H1 (cell line): ENCODE measurements around the gene GOLGA8A. TPM values are rescaled to one million over a fixed set of nuclear protein-coding genes. Genes with fewer than 3 reads are reported as not detected.

ENCODE experiments used
- CTCF ChIA-PET: fragments of 300-600 bp; sonication (Branson Sonifier 250); formaldehyde crosslinking; loops from one replicate; lab custom pipeline; 2021; ENCODE audit not compliant: partially characterized antibody; lab: Charles Lee
- POLR2A ChIA-PET: fragments of 300-600 bp; sonication (Branson Sonifier 250); formaldehyde crosslinking; loops from one replicate; lab custom pipeline; 2021; ENCODE audit warnings: inconsistent platforms; ENCODE audit not compliant: partially characterized antibody; lab: Charles Lee
- DNase-seq, 2 experiments: peaks; one replicate each; pipeline versions ENCODE4 v3.0.0 to v3.0.0-alpha.2; 2010 to 2022; ENCODE audit warnings: low spot score in 2 of 2, low read depth in 1 of 2, mixed read lengths in 1 of 2
- FAIRE-seq: peaks from 2 replicates; lab custom pipeline; 2011; peaks lifted over from hg19 to GRCh38; lab: Jason Lieb, UNC
- H2AFZ ChIP-seq: 2 replicates; pipeline ENCODE4 v1.8.1; 2012; ENCODE audit warnings: low read length, inconsistent platforms
- H2AK5ac ChIP-seq: 2 replicates; pipeline ENCODE4 v1.6.1; 2013; ENCODE audit warnings: low read depth, low read length
- H2BK120ac ChIP-seq: replicated peaks from 2 replicates; pipeline ENCODE3; 2013; ENCODE audit warnings: low read depth, low read length, inconsistent platforms
- H2BK12ac ChIP-seq: 2 replicates; pipeline ENCODE4 v1.6.1; 2013; ENCODE audit warnings: low read depth, low read length
- H2BK15ac ChIP-seq: 2 replicates; pipeline ENCODE4 v1.6.1; 2013; ENCODE audit warnings: low read length
- H2BK20ac ChIP-seq: 2 replicates; pipeline ENCODE4 v1.6.1; 2013; ENCODE audit warnings: low read length
- H2BK5ac ChIP-seq: 2 replicates; pipeline ENCODE4 v1.6.1; 2013; ENCODE audit warnings: low read depth, low read length
- H3K14ac ChIP-seq: 2 replicates; pipeline ENCODE4 v1.6.1; 2013; ENCODE audit warnings: inconsistent platforms; ENCODE audit not compliant: insufficient read length
- H3K18ac ChIP-seq: 2 replicates; pipeline ENCODE4 v1.6.1; 2013; ENCODE audit warnings: low read length; ENCODE audit errors: extremely low read depth
- H3K23ac ChIP-seq: 2 replicates; pipeline ENCODE4 v1.6.1; 2013; ENCODE audit warnings: inconsistent platforms; ENCODE audit not compliant: insufficient read length
- H3K23me2 ChIP-seq: 2 replicates; pipeline ENCODE4 v1.6.1; 2013; ENCODE audit warnings: low read depth, low read length
- H3K27ac ChIP-seq: 2 replicates; pipeline ENCODE4 v1.6.1; 2011; ENCODE audit warnings: low read depth, low read length, inconsistent platforms
- H3K27me3 ChIP-seq, 4 experiments: replicated peaks in 1 of 4; 1 replicate in 1 of 4; 2 replicates in 3 of 4; pipeline versions ENCODE4 v1.6.1 to v1.8.1; 2011 to 2013; ENCODE audit warnings: low read length in 3 of 4, mild to moderate bottlenecking in 3 of 4, inconsistent platforms in 2 of 4, mixed read lengths in 2 of 4, moderate library complexity in 1 of 4; ENCODE audit not compliant: control insufficient read depth in 3 of 4, insufficient read depth in 3 of 4; ENCODE audit errors: extremely low read depth in 1 of 4
- H3K36me3 ChIP-seq, 4 experiments: 2 replicates each; pipeline versions ENCODE4 v1.6.1 to v1.8.1; 2011 to 2013; ENCODE audit warnings: mild to moderate bottlenecking in 4 of 4, low read length in 3 of 4, moderate library complexity in 2 of 4, control low read depth in 1 of 4, inconsistent platforms in 1 of 4; ENCODE audit not compliant: insufficient read depth in 4 of 4, control insufficient read depth in 2 of 4
- H3K4ac ChIP-seq: replicated peaks from 2 replicates; pipeline ENCODE3; 2013; ENCODE audit warnings: low read length, low read depth, mixed read lengths, inconsistent platforms; ENCODE audit not compliant: insufficient read length
- H3K4me1 ChIP-seq, 4 experiments: replicated peaks in 1 of 4; 1 replicate in 1 of 4; 2 replicates in 3 of 4; pipeline versions ENCODE4 v1.6.1 to v1.8.1; 2011 to 2013; ENCODE audit warnings: low read length in 3 of 4, inconsistent platforms in 2 of 4, mixed read lengths in 1 of 4; ENCODE audit not compliant: insufficient read depth in 4 of 4, control insufficient read depth in 3 of 4
- H3K4me2 ChIP-seq, 2 experiments: 2 replicates each; pipeline versions ENCODE4 v1.6.1 to v1.8.1; 2011 to 2013; ENCODE audit warnings: low read depth in 2 of 2, low read length in 2 of 2, control low read depth in 1 of 2, inconsistent platforms in 1 of 2, mild to moderate bottlenecking in 1 of 2; ENCODE audit not compliant: insufficient read depth in 1 of 2
- H3K4me3 ChIP-seq, 4 experiments: fragments of 200-600, 300-600 bp in 1 of 4; sonication (generic), shearing (Covaris generic), sonication (Bioruptor Twin) in 1 of 4; 2 replicates each; pipeline versions ENCODE4 v1.5.1 to v1.8.1; 2011 to 2016; ENCODE audit warnings: low read length in 4 of 4, low read depth in 3 of 4, control low read depth in 2 of 4, inconsistent platforms in 2 of 4, mild to moderate bottlenecking in 2 of 4, mixed read lengths in 1 of 4, moderate library complexity in 1 of 4; ENCODE audit not compliant: insufficient read depth in 2 of 4; ENCODE audit errors: extremely low read depth in 1 of 4
- H3K56ac ChIP-seq: replicated peaks from 2 replicates; pipeline ENCODE3; 2013; ENCODE audit warnings: low read depth, mild to moderate bottlenecking, mixed read lengths, low read length, inconsistent platforms; ENCODE audit not compliant: insufficient read length
- H3K79me1 ChIP-seq: 2 replicates; pipeline ENCODE4 v1.6.1; 2013; ENCODE audit warnings: low read depth, low read length, control low read depth
- H3K79me2 ChIP-seq, 2 experiments: 2 replicates each; pipeline versions ENCODE4 v1.6.1 to v1.8.1; 2012 to 2013; ENCODE audit warnings: low read length in 2 of 2, mild to moderate bottlenecking in 2 of 2, inconsistent platforms in 1 of 2; ENCODE audit not compliant: insufficient read depth in 2 of 2, control insufficient read depth in 1 of 2
- H3K9ac ChIP-seq, 4 experiments: replicated peaks in 1 of 4; 1 replicate in 1 of 4; 2 replicates in 3 of 4; pipeline versions ENCODE4 v1.6.1 to v1.8.1; 2011 to 2013; ENCODE audit warnings: low read depth in 3 of 4, low read length in 3 of 4, control low read depth in 2 of 4, mild to moderate bottlenecking in 2 of 4, moderate library complexity in 2 of 4, inconsistent platforms in 1 of 4; ENCODE audit errors: extremely low read depth in 1 of 4
- H3K9me3 ChIP-seq, 2 experiments: 2 replicates each; pipeline versions ENCODE4 v1.6.1 to v1.8.1; 2012 to 2013; ENCODE audit warnings: mild to moderate bottlenecking in 2 of 2, moderate library complexity in 2 of 2, control low read depth in 1 of 2, inconsistent platforms in 1 of 2, low read depth in 1 of 2, low read length in 1 of 2, mixed read lengths in 1 of 2; ENCODE audit not compliant: insufficient read depth in 2 of 2
- H4K20me1 ChIP-seq, 2 experiments: replicated peaks in 1 of 2; 2 replicates each; pipeline versions ENCODE3 to v1.8.1; 2011 to 2013; ENCODE audit warnings: inconsistent platforms in 2 of 2, low read length in 2 of 2, mild to moderate bottlenecking in 1 of 2; ENCODE audit not compliant: insufficient read depth in 2 of 2, control insufficient read depth in 1 of 2
- H4K5ac ChIP-seq: 2 replicates; pipeline ENCODE4 v1.6.1; 2013; ENCODE audit warnings: low read length, low read depth, mixed read lengths, inconsistent platforms; ENCODE audit not compliant: insufficient read length
- H4K8ac ChIP-seq: 2 replicates; pipeline ENCODE4 v1.8.0; 2013; ENCODE audit warnings: mild to moderate bottlenecking, moderate library complexity, low read length, inconsistent platforms; ENCODE audit not compliant: insufficient read depth; ENCODE audit errors: extremely low read depth
- H4K91ac ChIP-seq: replicated peaks from 2 replicates; pipeline ENCODE3; 2013; ENCODE audit warnings: low read length, mixed read lengths, inconsistent platforms; ENCODE audit not compliant: insufficient read length
- BCL11A ChIP-seq, 2 experiments: IDR thresholded peaks; one replicate each; pipeline ENCODE4 v1.6.1; 2011; ENCODE audit warnings: low read depth in 2 of 2, low read length in 2 of 2, mild to moderate bottlenecking in 2 of 2
- CBX5 ChIP-seq: fragments of 300-800, 300-1000 bp; sonication (generic); IDR thresholded peaks from 2 replicates; pipeline ENCODE4 v1.7.1; 2016; ENCODE audit warnings: antibody characterized with exemption, low read length, low read depth
- RNF2 ChIP-seq: fragments of 200-900, 300-1000 bp; sonication (generic); IDR thresholded peaks from 2 replicates; pipeline ENCODE4 v1.7.1; 2016; ENCODE audit warnings: borderline replicate concordance, low read depth, mild to moderate bottlenecking, antibody characterized with exemption, low read length; ENCODE audit not compliant: poor library complexity, severe bottlenecking; ENCODE audit errors: missing control alignments
- SP1 ChIP-seq: IDR thresholded peaks from 2 replicates; pipeline ENCODE4 v1.6.1; 2011; ENCODE audit warnings: low read depth, low read length
- WGBS, 2 experiments: shearing (Covaris generic) in 1 of 2; methylation state at CpG; one replicate each; pipeline versions ENCODE4 v1.1.6 to v1.1.7; 2013 to 2015; ENCODE audit warnings: low lambda C conversion rate in 2 of 2, mixed read lengths in 2 of 2, inconsistent platforms in 1 of 2, low coverage in 1 of 2, missing lambda C conversion rate in 1 of 2; ENCODE audit not compliant: insufficient replicate concordance in 2 of 2, insufficient coverage in 1 of 2, insufficient read length in 1 of 2; ENCODE audit errors: extremely low coverage in 1 of 2, missing lambda C conversion rate in 1 of 2; 5-methylcytosine and 5-hydroxymethylcytosine counted together
- polyA plus RNA-seq, 7 experiments: library from polyadenylated mRNA; depleted of rRNA in 3 of 7; stranded (reverse) in 5 of 7; unstranded in 2 of 7; fragments of >200 nt in 5 of 7; fragments of 200-250 nt in 2 of 7; gene quantifications; 1 replicate in 5 of 7; 2 replicates in 1 of 7; 4 replicates in 1 of 7; pipeline versions ENCODE4 v1.2.1 to v1.2.3, GENCODE V29; 2011 to 2013; ENCODE audit warnings: missing spikeins in 2 of 7, mixed read lengths in 2 of 7
- total RNA-seq: library from RNA; stranded (reverse); fragmentation: NEBNext Ultra II Directional; extraction: Animal tissue kit (Norgen Biotek cat#: 25700); gene quantifications from 2 replicates; pipeline ENCODE4 v1.2.1, GENCODE V29; 2021

GOLGA8A gene
- total and polyA plus RNA-seq, 2 of the 8 experiments (the other 6 are each of a cell fraction or from before 2014, with no cell fraction given), result 5.5 to 20.0 TPM

GRCh38 chr15:34483644-34484043, 46.0 kb upstream of the GOLGA8A start:
- H3K4ac ChIP-seq, result no peak overlapping the region
- no peak overlapping the region for H3K4me2 ChIP-seq
- H4K5ac ChIP-seq, result no peak overlapping the region
- no peak overlapping the region for H3K9ac ChIP-seq
- H3K36me3 ChIP-seq, result no peaks in the 10 kb centered on the region
- H3K4me1 ChIP-seq, result no peaks in the 10 kb centered on the region
- H2BK12ac ChIP-seq, result no peak overlapping the region
- no peak overlapping the region for H3K4me3 ChIP-seq
- H3K27ac ChIP-seq, result no peak overlapping the region
- H3K79me1 ChIP-seq, result no peaks in the 10 kb centered on the region
- H2AK5ac ChIP-seq, result no peak overlapping the region
- ChIA-PET POLR2A (no interaction called here), CTCF (interaction anchor here (0.9 kb wide), 1 partner anchor 31 kb away, joined by 5 read pairs; no protein-coding TSS in a partner anchor)
- no peak for DNase-seq
- H3K9me3 ChIP-seq, result no peaks in the 10 kb centered on the region
- FAIRE-seq, result no peak
- no peak overlapping the region for H2BK20ac ChIP-seq
- H3K14ac ChIP-seq, result no peak overlapping the region
- no peak overlapping the region for H2BK5ac ChIP-seq
- no peak overlapping the region for H3K23ac ChIP-seq
- 78% methylated on average over 3 of the region's 3 CpGs; no CpG with 5 or more reads in 1 of the 2 experiments for WGBS, 2 experiments
- no peak overlapping the region for H3K18ac ChIP-seq
- no peak overlapping the region for H3K56ac ChIP-seq
- H4K91ac ChIP-seq, result no peak overlapping the region
- no peak overlapping the region for H4K8ac ChIP-seq
- H3K79me2 ChIP-seq, result no peaks in the 10 kb centered on the region
- H4K20me1 ChIP-seq, result no peaks in the 10 kb centered on the region
- H2BK120ac ChIP-seq, result no peak overlapping the region
- no peak overlapping the region for H2AFZ ChIP-seq
- no peak for TF ChIP-seq RNF2
- no peak for TF ChIP-seq BCL11A (IDR thresholded peaks at IDR 0.05; ENCODE audit: low read depth in 2 of 2, low read length in 2 of 2)
- TF ChIP-seq SP1, result no peak
- TF ChIP-seq CBX5, result no peak
- H2BK15ac ChIP-seq, result no peak overlapping the region
- no peaks in the 10 kb centered on the region for H3K23me2 ChIP-seq
- no peaks in the 10 kb centered on the region for H3K27me3 ChIP-seq
